Muscle layer of duodenum (tissue), 2 donors: Measurements from ENCODE around the gene RASAL2.

Source experiments
- H3K27ac ChIP-seq: one replicate; pipeline ENCODE4 v1.7.0; 2013; ENCODE audit warnings: mild to moderate bottlenecking, low read length
- H3K27me3 ChIP-seq: one replicate; pipeline ENCODE4 v1.7.0; 2013; ENCODE audit warnings: low read depth, mild to moderate bottlenecking, control low read depth, low read length
- H3K36me3 ChIP-seq, 2 donors: one replicate each; pipeline ENCODE4 v1.7.0; 2013; ENCODE audit warnings: low read length in 2 of 2, control low read depth in 1 of 2, mild to moderate bottlenecking in 1 of 2; ENCODE audit not compliant: insufficient read depth in 2 of 2, control insufficient read depth in 1 of 2
- H3K4me1 ChIP-seq, 2 donors: one replicate each; pipeline ENCODE4 v1.7.0; 2013; ENCODE audit warnings: low read length in 2 of 2, mild to moderate bottlenecking in 2 of 2, control low read depth in 1 of 2, moderate library complexity in 1 of 2; ENCODE audit not compliant: insufficient read depth in 2 of 2, control insufficient read depth in 1 of 2
- H3K4me3 ChIP-seq, 2 donors: one replicate each; pipeline ENCODE4 v1.7.0; 2013; ENCODE audit warnings: low read length in 2 of 2, low read depth in 1 of 2, mild to moderate bottlenecking in 1 of 2
- H3K9me3 ChIP-seq, 2 donors: one replicate each; pipeline ENCODE4 v1.7.0; 2013; ENCODE audit warnings: low read length in 2 of 2, control low read depth in 1 of 2, mild to moderate bottlenecking in 1 of 2; ENCODE audit not compliant: control insufficient read depth in 1 of 2
- donor health status: healthy.

The RASAL2 gene

GRCh38 chr1:178527117-178527516 lies 433.2 kb downstream of the RASAL2 start:
- no peaks in the 10 kb centered on the region for H3K36me3 ChIP-seq
- H3K4me1 ChIP-seq = no peaks in the 10 kb centered on the region
- H3K9me3 ChIP-seq = no peaks in the 10 kb centered on the region
- H3K4me3 ChIP-seq = no peak overlapping the region
- no peaks in the 10 kb centered on the region for H3K27me3 ChIP-seq
- no peak overlapping the region for H3K27ac ChIP-seq

GRCh38 chr1:178528228-178528952 lies 434.5 kb downstream of the RASAL2 start:
- Histone ChIP-seq H3K36me3 (no peaks in the 10 kb centered on the region), H3K4me1 (no peaks in the 10 kb centered on the region), H3K27ac (no peak overlapping the region), H3K9me3 (no peaks in the 10 kb centered on the region), H3K27me3 (no peaks in the 10 kb centered on the region), H3K4me3 (no peak overlapping the region)

GRCh38 chr1:178528953-178529335 lies 435.0 kb downstream of the RASAL2 start:
- Histone ChIP-seq H3K4me3 (no peak overlapping the region), H3K9me3 (no peaks in the 10 kb centered on the region), H3K27ac (no peak overlapping the region), H3K27me3 (no peaks in the 10 kb centered on the region), H3K36me3 (no peaks in the 10 kb centered on the region), H3K4me1 (no peaks in the 10 kb centered on the region)

GRCh38 chr1:178529364-178530036 lies 435.6 kb downstream of the RASAL2 start:
- Histone ChIP-seq H3K4me3 (no peak overlapping the region), H3K36me3 (no peaks in the 10 kb centered on the region), H3K9me3 (no peaks in the 10 kb centered on the region), H3K27me3 (no peaks in the 10 kb centered on the region), H3K27ac (no peak overlapping the region), H3K4me1 (no peaks in the 10 kb centered on the region)

- no peaks in the 10 kb centered on the region for H3K4me1 ChIP-seq
- H3K27ac ChIP-seq = no peak overlapping the region
- no peak overlapping the region for H3K4me3 ChIP-seq
- no peaks in the 10 kb centered on the region for H3K27me3 ChIP-seq
- no peaks in the 10 kb centered on the region for H3K9me3 ChIP-seq
- no peaks in the 10 kb centered on the region for H3K36me3 ChIP-seq
Measured at GRCh38 chr1:178530037-178530402, 436.1 kb downstream of the RASAL2 start.

- Histone ChIP-seq H3K9me3 (no peaks in the 10 kb centered on the region), H3K36me3 (no peaks in the 10 kb centered on the region), H3K27me3 (no peaks in the 10 kb centered on the region), H3K27ac (no peak overlapping the region), H3K4me3 (no peak overlapping the region), H3K4me1 (no peaks in the 10 kb centered on the region)
Measured at GRCh38 chr1:178530502-178530901, 436.6 kb downstream of the RASAL2 start.

- Histone ChIP-seq H3K27ac (no peak overlapping the region), H3K27me3 (no peaks in the 10 kb centered on the region), H3K4me3 (no peak overlapping the region), H3K9me3 (no peaks in the 10 kb centered on the region), H3K36me3 (no peaks in the 10 kb centered on the region), H3K4me1 (no peaks in the 10 kb centered on the region)
Measured at GRCh38 chr1:178531887-178532286, 438.0 kb downstream of the RASAL2 start.

GRCh38 chr1:178532392-178532791 lies 438.5 kb downstream of the RASAL2 start:
- Histone ChIP-seq H3K4me1 (no peaks in the 10 kb centered on the region), H3K27me3 (no peaks in the 10 kb centered on the region), H3K27ac (no peak overlapping the region), H3K4me3 (no peak overlapping the region), H3K9me3 (no peaks in the 10 kb centered on the region), H3K36me3 (no peaks in the 10 kb centered on the region)

- H3K36me3 ChIP-seq = no peaks in the 10 kb centered on the region
- no peak overlapping the region for H3K4me3 ChIP-seq
- no peaks in the 10 kb centered on the region for H3K9me3 ChIP-seq
- H3K27ac ChIP-seq = no peak overlapping the region
- no peaks in the 10 kb centered on the region for H3K27me3 ChIP-seq
- no peaks in the 10 kb centered on the region for H3K4me1 ChIP-seq
Measured at GRCh38 chr1:178533121-178533946, 439.4 kb downstream of the RASAL2 start.
